GM18519 (cell line): Measurements from ENCODE around the gene CCDC88B.

ENCODE experiments used
- ATAC-seq: cut with Tn5 transposase; IDR thresholded peaks from one replicate; pipeline ENCODE4 v1.9.1; 2021; ENCODE audit warnings: mild to moderate bottlenecking, moderate library complexity; ENCODE audit not compliant: unreplicated experiment, low FRiP score

Gene CCDC88B

DNA sequence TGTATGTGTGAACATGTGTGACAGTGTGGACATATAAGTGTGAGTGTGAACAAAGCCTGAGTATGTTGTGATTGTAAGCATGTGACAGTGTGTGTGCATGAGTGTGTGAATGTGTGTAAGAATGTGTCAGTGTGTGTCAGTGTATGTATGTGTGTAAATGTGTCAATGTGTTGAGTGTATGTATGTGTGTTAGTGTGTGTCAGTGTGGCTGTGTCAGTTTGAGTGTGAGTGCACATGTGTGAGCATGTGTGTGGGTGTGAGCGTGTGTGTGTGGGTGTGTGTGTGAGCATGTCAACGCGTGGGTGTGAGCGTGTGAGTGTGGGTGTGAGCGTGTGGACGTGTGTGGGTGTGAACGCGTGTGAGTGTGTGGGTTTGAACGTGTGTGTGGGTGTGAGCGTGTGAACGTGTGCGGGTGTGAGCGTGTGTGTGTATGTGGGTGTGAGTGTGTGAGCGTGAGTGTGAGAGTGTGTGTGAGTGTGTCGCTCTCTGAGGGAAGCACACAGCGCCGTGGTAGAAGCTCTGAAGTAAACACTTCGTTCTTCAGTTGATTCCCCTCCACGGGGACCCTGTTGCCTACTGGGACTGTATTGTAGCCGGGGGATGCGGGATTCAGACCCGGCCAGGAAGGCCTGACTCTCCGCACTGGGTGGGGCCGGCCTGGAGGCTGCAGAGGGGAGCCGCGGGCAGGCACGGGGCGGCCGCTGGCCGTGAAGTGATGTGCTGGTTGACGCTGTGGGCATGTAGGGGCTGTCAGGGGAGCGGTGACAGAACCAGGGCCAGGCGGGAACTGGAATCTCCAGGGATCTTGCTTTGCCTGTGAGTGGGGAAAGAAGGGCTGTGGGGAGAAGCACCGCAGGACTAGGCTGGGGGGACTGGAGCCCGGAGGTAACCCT is 40.1 kb downstream of the CCDC88B start:
- no peak for ATAC-seq

DNA sequence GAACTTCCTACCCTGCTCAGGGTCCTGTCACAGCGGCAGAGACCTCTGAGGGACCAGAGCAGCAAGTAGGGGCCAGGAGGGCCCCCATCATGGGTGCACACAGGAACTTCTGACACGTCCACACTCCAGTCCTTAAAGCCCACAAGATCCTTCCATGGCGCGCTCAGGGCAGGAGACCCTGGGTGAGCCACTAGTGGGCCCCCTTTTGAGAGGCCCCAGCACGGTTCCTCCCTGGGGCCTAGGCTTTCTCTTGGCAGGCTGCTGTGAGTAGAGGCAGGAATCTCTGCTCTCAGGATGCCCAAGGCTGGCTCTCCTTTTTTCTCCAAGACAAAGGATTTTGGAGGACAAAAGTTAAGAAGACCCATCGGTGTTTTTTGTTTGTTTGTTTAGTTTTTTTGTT is 41.3 kb downstream of the CCDC88B start:
- no peak for ATAC-seq

DNA sequence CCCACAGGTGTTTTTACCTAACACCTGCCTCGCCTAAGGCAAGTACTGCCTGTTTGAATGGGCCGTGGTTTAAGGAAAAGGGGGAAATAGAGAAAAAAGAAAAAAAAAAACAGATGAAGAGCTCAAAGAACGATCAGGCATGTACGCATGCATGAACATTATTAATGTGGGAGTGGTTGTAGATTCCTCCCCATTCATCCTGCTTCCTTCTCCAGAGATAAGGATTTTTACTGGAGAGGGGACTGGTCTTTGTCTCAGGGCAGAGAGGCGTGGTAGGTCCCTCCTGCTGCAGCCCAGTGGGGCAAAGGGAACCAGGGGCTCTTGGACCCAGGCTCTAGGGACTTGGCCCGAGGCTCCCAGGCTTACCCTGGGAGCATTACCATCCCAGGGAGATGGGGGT is 42.0 kb downstream of the CCDC88B start:
- ATAC-seq, result no peak

DNA sequence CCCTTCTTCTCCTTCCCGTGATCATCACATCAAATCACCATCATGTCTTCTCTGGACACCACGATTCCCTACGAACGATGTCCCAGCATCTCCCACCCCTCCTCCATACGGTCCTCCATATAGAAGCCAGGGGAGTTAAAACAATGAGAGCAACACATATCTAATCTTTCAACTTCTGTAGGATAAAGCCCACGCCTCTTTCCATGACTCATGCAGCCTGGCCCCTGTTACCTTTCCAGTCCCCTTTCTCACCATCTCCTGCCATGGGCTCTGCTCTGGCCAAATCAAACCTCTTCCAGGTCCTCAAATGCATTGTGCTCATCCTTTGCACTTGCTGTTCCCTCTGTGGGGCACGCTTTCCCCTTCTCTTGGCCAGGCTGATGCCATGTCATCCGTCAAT is 42.6 kb downstream of the CCDC88B start:
- ATAC-seq, result no peak

DNA sequence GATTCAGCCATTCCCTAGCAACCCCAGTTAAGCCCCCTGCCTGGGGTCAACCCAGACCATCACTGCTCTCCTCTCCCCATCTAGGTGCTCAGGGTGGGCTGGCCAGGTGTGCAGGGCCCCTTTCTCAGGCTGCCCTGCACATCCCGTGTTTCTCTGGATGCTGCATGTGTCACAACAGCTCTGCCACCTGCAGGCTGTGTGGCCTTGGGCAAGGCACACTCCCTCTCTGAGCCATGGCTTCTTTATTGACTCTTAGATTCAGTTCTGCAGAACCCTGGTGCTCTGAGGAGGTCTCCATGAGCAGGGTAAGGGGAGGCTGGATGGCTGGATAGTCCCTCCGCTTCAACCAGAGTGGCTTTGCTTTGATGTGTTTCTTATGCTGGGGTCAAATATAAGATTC is 43.6 kb downstream of the CCDC88B start:
- ATAC-seq, result no peak

DNA sequence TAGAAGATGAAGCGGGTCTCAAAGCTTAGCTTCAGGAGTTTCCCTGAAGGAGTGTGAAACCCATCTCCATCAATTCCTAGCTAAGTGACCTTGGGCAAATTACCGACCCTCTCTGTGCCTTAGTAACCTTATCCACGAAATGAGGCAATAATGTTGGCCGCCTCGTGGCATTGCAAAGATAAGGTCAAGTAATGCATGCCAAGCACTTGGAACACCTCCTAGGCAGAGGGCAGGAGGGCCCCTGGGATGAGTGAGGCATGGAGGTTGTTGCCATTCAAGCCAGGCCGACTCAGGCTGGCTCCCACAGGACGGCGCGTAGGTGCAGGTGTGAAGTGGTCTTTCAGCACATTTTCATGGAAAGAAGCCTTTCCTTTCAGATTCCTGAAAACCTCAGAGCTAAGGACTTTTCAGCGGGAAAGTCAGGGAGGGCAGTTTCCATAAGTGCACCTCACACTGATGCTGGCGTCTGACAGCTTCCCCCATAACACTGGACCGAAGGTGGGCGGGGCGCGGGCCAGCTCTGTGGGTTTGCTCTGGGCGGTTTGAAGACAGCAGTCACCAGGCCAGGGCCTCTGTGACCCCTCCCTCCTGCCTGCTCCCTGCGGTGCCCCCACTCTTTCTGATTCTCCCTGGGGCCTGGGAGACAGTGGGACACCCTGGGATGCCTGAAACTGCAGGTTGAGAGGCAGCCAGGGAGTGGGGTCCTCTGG is 44.2 kb downstream of the CCDC88B start:
- ATAC-seq, result no peak

DNA sequence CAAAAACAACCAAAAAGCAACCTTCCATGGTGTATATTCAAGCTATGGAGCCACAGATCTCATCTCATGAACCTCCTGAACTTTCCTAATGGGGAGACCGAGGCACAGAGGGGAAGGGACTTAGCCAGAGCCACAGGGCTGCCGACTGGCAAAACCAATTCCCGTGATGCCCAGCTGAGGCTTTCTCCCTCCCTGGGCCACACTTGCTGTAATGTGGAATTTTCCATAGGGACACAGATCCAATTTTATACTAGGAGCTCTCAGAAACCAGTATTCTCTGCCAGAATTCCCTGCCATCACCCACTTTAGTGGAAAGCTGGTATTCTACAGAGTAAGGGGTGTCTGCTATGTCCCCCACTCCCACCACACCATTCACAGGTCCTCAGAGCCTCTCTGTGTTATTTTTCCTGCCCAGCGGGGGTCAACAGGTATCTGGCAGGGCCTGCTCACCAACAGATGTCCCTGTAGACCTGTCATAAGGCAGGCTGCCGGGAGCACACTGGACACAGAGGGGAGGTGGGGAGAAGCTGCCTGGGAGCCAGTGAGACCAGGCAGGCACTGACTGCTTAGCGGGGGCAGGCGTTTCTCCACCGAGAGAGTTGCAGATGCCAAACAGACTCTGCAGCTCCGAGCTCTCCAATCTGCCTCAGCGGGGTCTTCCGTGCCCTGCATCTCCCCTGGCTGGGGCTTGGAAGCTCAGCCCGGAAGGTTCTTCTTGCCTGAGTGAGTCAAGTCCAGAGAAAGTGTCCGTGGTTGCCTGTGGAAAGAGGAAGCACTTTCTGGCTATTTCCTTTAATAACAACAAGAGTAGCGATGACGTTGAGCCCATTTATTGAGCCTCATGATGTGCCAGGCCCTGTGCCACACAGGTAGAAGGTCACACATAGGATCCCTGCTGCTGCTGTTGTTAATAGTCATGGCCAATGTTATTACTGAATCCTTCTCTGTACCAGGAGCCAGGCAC is 45.3 kb downstream of the CCDC88B start:
- no peak for ATAC-seq

DNA sequence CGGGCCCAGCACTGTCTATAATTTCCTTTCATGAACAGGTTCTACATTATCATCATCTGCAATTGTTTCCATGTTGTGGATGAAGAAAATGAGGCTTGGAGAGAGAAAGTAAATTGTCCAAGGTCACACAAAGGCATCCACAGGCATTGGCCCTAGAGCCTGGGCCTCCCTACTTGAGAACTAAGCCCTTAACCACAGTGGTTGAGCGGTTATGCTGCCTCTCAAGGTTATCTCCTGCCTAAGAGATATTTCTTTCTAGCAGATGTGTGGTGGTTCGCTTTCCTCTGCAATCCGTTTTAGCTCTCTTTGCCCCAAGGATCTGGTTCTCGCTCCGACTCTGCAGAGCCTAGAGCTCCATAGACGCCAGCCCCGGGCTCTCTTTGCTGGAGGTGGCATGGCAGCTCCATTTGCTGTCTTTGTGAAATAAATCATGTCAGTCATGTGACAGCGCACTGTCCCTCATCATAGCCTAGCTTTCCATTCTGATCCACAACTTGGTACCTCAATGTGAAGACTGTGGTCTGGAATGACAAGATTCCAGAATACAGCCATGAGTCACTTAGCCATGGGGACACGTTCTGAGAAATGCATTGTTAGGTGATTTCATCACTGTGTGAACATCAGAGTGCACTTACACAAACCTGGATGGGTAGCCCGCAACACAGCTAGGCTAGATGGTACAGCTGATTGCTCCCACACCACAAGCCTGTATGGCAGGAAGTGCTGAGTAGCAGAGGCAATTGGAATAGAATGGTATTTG is 46.1 kb downstream of the CCDC88B start:
- ATAC-seq, result no peak

DNA sequence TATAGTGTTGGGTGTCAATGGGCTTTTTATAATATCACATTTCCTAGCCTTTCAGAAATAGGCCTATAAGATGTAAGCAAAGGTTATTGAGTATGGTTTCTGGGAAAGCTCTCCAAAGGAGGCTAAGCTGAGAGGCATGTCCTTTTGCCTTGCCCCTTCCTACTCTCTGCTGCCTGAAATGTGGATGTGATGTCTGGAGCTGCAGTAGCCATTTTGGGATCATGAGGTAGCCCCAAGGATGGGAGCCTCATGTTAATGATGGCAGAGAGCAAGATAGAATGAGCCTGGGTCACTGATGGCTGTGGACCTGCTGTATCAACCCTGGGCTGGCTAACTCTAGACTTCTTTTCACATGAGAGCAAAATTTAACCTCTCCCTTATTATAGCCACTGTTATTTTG is 47.9 kb downstream of the CCDC88B start:
- no peak for ATAC-seq

DNA sequence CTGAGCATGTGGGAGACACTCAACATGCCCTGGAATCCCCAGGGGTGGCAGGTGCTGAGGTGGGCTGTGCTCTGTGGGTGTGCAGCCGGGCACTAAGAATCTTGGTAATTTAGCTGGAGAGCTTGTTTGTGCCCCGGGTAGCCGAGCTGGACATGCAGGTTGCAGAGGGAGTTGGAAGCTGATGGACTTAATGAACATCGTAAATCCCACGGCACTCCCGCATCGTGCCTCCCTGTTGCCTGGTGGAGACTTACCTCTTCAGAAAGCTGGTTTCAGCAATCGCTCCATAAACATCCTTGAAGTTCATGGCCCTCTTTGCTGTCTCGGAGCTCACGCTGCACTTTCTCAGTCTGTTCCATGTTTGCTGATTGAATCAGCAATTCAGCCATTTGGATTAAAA is 48.9 kb downstream of the CCDC88B start:
- ATAC-seq, result no peak

DNA sequence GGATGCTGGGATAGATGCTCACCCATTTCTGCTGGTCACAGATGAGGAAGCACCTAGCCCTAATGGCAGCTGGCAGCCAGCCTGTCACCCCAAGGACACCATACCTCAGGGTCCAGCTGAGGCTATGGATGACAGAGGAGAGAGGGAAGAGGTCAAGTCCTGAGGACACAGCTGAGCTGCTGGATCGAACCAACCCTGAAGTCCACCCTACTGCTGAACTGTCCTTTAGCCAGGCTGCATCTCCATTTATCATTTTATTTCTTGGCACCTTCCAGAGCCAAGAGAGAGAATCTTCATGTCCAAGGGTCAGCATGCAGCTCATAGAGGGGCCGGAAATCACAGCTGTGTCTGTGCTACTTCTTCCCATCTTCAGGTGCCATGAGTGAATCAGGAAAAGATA is 49.8 kb downstream of the CCDC88B start:
- no peak for ATAC-seq

DNA sequence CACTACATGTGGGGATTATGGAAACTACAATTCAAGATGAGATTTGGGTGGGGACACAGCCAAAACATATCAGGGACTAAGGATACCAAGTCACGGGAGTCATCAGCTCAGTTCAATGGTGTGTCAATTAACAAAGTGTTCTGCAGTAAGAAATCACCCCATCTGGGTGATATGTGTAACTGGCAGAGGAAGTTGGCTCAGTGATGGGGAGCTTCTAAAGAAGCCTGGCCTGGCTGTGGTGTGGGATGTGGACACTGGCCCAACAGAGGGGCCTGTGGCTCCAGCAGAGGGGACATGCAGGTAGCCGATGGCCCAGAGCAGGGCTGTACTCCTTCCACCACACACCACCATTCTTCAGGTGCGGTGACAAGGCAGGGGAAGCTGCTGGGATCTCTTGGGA is 50.6 kb downstream of the CCDC88B start:
- ATAC-seq, result no peak

DNA sequence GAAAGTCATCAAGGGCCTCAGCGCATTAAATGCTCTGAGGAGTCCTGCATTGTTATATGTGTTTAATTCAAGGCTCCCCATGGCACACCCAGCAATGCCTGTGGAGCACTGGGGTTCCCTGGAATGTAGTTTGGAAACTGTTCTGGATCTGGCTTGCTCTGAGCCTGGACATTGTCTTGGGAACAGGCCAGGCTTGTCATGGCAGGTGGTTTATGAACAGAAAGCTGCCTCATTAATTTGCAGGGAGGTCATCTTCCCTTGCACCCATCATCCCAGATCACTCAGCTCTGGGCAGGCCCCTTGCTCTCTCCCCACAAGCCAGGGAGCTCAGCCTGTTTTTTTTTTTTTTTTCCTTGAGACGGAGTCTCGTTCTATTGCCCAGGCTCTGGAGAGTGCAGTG is 51.8 kb downstream of the CCDC88B start:
- no peak for ATAC-seq

DNA sequence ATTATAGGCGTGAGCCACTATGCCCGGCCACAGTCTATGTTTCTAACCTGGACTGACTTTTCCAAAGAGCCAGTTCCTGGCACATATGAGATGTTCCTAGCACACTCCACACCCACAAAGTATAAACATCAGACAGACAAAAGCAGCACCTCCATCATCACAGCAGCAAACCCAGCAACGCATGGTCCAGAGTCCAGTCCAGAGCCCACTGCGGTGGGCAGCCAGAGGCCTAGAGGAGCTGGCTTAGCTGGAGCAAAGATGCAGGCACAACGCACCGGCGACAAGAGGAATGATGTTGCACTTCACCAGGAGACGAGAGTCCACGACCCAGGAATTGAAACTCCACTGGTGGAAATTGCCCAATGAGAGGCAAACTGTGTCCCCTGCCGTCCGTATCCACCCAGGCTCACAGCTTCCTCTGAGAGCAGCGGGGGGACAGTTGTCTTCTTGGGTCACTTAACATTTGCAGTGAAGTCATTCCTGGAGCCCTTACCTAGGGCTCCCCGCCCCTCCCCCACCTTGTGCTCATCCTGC is 55.6 kb downstream of the CCDC88B start:
- ATAC-seq, result no peak

DNA sequence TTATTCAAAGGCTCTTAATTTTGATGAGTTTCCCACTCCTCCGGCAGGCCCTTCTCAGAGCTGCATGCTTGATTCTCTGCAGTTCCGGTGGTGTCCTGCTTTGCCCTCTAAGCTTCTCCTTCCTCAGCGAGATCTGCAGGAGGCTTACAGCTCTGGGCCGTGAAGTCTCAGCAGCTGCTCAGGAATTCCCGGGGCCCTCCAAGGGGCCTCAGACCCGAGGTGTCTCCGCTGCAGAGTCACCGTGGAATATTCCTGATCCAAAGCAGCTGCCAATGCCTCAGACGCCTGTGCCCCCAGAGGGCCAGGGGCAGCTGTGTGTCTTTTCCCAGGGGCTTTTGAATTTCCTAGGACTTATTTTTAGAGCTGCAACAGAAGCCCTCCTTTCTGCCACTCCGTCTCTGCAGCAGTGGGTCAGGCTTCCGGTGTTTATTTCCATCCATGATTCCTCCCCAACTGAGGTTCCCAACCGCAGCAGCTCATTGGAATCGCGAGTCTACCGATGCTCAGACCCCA is 56.1 kb downstream of the CCDC88B start:
- ATAC-seq, result no peak

DNA sequence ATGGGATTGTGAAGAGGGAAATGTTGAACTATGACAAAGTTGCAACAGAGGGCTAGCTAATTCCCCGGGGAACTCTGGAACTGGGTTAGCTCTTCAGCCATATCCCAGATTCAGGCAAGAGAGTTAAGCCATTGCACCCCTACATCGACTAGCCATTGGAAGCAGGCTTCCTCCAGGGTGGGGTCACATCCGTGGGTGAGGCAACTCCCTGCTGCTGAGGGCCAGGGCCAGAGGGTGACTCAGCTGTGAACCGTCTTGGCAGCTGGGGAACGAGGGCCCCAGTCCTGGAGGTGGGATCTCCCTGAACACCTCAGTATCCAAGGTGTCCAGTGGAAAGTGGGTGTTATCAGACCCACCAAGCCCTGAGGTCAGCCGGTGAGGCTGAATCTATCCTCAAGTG is 60.1 kb downstream of the CCDC88B start:
- ATAC-seq, result no peak

DNA sequence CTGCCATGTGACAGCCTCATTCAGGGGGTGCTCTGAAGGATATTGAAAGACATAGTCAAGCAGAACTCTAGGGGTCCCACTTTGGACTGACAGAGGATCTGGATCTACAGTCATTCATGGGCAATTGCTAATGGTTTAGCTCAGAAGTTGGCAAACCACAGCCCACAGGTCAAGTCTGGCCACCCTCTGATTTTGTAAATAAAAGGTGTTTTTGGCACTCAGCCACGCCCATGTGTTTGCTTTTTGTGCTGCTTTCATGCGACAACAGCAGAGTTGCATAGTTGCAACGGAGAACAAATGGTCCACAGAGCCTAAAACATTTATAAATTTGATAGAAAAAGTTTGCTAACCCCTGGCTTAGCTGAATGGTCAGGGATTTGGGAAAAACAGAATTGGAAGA is 60.7 kb downstream of the CCDC88B start:
- ATAC-seq, result no peak

DNA sequence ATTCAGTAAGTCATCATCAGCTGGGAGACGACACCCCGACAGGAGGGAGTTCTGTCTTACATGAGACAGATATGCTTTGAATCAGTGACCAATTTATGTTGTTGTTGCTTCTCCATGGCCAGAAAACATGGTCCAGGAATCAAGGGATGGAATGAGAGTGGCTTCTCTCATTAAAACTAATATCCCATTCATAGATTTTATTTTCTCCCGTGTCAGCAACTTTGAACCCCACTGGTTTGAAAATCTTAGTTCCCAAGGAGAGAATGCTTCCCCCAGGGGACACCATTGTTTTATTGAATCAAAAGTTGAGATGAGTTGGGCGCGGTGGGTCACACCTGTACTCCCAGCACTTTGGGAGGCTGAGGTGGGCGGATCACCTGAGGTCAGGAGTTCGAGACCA is 61.8 kb downstream of the CCDC88B start:
- no peak for ATAC-seq

DNA sequence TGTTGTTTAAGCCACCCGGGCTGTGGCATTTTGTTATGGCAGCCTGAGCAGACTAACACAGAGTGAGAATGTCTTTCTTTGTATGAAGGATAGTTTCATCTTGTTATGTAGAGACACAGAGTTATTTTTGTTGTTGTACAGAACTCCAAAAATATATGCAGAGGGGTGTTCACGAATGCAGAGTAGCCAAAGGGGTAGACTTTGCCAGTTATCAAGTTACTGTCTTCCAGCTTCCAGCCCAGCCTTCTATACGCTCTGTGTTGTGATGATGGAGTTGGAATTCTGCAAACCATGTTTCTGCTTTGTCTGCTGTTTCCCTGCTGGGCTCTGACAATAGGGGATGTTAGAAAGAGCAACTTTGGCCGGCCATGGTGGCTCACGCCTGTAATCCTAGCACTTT is 63.1 kb downstream of the CCDC88B start:
- ATAC-seq, result no peak
